A549 (cell line): ENCODE data around the gene COPZ1.

Experiments used
- CEBPB ChIP-seq, 2 experiments: fragments of >200 bp in 1 of 2; sonication (Bioruptor Twin) in 1 of 2; formaldehyde crosslinking in 1 of 2; IDR thresholded peaks; 2 replicates each; pipeline ENCODE4 v1.6.1; 2012 to 2016
- EP300 ChIP-seq, 2 experiments: fragments of >200 bp; sonication (Bioruptor Twin); formaldehyde crosslinking; IDR thresholded peaks; 2 replicates in 1 of 2; 3 replicates in 1 of 2; pipeline ENCODE4 v1.6.1; 2016 to 2017
- GATA3 ChIP-seq: IDR thresholded peaks from 2 replicates; pipeline ENCODE4 v1.6.1; 2012; ENCODE audit warnings: borderline replicate concordance
- HEYL ChIP-seq: fragments of 250-450 bp; sonication (Bioruptor Pico); IDR thresholded peaks from 2 replicates; pipeline ENCODE4 v1.8.0; 2021; ENCODE audit warnings: mild to moderate bottlenecking, moderate library complexity
- JUNB ChIP-seq: fragments of >200 bp; sonication (Bioruptor Twin); formaldehyde crosslinking; IDR thresholded peaks from 2 replicates; pipeline ENCODE4 v1.6.1; 2016
- MAZ ChIP-seq: fragments of 150-350 bp; IDR thresholded peaks from 2 replicates; pipeline ENCODE4 v1.6.1; 2014; ENCODE audit warnings: antibody characterized with exemption, low read depth, low read length, borderline replicate concordance
- MYC ChIP-seq: IDR thresholded peaks from 2 replicates; pipeline ENCODE4 v1.6.1; 2012; ENCODE audit warnings: mild to moderate bottlenecking, inconsistent platforms, low read length, improper control_type of control experiment, borderline replicate concordance
- TF ChIP-seq, protein P1 (sequence below): fragments of >200 bp; sonication (Bioruptor Twin); formaldehyde crosslinking; IDR thresholded peaks from 3 replicates; pipeline ENCODE4 v1.5.1; 2016
- TF ChIP-seq, protein P2 (sequence below): fragments of 250-450 bp; sonication (Bioruptor Pico); IDR thresholded peaks from 2 replicates; pipeline ENCODE4 v1.5.0; 2020; ENCODE audit warnings: low read depth, mild to moderate bottlenecking, moderate library complexity
- TF ChIP-seq, protein P3 (sequence below): IDR thresholded peaks from 2 replicates; pipeline ENCODE4 v1.6.1; 2012
- TF ChIP-seq, protein P4 (sequence below): fragments of >200 bp; sonication (Bioruptor Twin); formaldehyde crosslinking; IDR thresholded peaks from 3 replicates; pipeline ENCODE4 v1.6.1; 2016

DNA sequence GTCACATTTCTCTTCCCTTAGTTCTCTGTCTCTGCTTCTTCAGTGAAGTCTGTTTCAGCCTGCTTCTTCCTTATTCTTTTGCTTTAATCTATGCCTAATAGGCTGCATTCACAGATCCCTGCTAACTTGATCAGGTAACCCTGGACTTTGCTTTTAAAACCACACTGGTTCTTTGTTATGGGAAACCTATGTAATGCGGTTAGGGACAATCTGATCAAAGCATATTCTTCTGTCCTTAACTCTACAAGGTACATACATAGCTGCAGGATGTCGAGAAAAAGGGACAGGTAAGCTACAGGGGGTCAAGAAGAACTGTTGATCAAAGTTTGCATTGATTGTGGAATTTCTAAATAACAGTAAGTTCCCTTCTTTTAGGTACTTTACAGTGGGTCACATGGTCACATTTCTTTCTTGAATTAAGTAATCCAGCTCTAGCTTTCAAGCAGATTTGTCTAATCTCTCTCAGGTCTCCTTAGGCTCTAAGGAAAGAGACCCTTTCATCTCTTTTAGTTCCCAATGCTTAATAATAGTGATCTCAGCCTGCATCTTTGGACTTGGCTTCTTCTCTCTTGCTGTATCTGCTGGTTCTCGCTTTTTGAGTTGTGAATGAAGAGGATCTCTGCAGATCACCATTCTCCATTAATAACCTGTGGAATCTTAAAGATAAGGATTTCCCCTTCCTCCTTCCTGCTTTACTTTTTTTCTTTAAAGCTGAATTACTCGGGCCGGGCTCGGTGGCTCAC, 3.8 kb downstream of the COPZ1 start:
- TF ChIP-seq, protein P1, sequence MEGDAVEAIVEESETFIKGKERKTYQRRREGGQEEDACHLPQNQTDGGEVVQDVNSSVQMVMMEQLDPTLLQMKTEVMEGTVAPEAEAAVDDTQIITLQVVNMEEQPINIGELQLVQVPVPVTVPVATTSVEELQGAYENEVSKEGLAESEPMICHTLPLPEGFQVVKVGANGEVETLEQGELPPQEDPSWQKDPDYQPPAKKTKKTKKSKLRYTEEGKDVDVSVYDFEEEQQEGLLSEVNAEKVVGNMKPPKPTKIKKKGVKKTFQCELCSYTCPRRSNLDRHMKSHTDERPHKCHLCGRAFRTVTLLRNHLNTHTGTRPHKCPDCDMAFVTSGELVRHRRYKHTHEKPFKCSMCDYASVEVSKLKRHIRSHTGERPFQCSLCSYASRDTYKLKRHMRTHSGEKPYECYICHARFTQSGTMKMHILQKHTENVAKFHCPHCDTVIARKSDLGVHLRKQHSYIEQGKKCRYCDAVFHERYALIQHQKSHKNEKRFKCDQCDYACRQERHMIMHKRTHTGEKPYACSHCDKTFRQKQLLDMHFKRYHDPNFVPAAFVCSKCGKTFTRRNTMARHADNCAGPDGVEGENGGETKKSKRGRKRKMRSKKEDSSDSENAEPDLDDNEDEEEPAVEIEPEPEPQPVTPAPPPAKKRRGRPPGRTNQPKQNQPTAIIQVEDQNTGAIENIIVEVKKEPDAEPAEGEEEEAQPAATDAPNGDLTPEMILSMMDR = no peak
- TF ChIP-seq HEYL (no peak), GATA3 (no peak), MYC (no peak), MAZ (no peak), JUNB (no peak), CEBPB (IDR thresholded peaks at IDR 0.05) (no peak), EP300 (IDR thresholded peaks at IDR 0.05) (no peak)
- TF ChIP-seq, protein P2, sequence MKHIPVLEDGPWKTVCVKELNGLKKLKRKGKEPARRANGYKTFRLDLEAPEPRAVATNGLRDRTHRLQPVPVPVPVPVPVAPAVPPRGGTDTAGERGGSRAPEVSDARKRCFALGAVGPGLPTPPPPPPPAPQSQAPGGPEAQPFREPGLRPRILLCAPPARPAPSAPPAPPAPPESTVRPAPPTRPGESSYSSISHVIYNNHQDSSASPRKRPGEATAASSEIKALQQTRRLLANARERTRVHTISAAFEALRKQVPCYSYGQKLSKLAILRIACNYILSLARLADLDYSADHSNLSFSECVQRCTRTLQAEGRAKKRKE (CRISPR knock-in tag) = no peak
- TF ChIP-seq, protein P3, sequence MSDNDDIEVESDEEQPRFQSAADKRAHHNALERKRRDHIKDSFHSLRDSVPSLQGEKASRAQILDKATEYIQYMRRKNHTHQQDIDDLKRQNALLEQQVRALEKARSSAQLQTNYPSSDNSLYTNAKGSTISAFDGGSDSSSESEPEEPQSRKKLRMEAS = no peak
- TF ChIP-seq, protein P4, sequence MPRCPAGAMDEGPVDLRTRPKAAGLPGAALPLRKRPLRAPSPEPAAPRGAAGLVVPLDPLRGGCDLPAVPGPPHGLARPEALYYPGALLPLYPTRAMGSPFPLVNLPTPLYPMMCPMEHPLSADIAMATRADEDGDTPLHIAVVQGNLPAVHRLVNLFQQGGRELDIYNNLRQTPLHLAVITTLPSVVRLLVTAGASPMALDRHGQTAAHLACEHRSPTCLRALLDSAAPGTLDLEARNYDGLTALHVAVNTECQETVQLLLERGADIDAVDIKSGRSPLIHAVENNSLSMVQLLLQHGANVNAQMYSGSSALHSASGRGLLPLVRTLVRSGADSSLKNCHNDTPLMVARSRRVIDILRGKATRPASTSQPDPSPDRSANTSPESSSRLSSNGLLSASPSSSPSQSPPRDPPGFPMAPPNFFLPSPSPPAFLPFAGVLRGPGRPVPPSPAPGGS = no peak
